ENCODE measurements around the gene MAP3K15. TPM values are rescaled to one million over a fixed set of nuclear protein-coding genes. Genes with fewer than 3 reads are reported as not detected.

The MAP3K15 gene
- total RNA-seq, 1 experiment from 2014 or later, result 1.3 TPM

DNA sequence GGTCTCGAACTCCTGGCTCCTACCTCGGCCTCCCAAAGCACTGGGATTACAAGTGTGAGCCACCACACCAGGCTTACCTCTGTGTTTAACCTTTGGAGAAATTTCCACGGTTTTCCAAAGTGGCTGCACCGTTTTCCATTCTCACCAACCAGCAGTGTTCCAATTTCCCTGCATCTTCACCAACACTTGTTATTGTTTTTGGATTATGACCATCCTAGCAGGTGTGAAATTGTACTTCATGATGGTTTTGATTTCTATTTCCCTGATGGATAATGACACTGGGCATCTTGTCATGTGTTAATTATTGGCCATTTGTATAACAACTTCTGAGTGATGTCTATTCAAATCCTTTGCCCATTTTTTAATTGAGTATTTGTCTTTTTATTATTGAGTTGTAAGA, 2.7 kb upstream of the MAP3K15 start:
- H3K79me2 ChIP-seq (ENCODE audit: insufficient read depth, low read length), result no peaks in the 10 kb centered on the region
- no peaks in the 10 kb centered on the region for H3K36me3 ChIP-seq (ENCODE audit: control insufficient read depth in 1 of 2, insufficient read depth in 2 of 2, low read length in 2 of 2)
- no peaks in the 10 kb centered on the region; a peak in 1 of 4 replicates for H3K4me1 ChIP-seq (ENCODE audit: control insufficient read depth in 1 of 2, insufficient read depth in 2 of 2, low read length in 2 of 2)
- intact Hi-C loops (cut with micrococcal nuclease), result loop anchor here (5.0 kb wide), 1 partner anchor 136 kb away; no protein-coding TSS in a partner anchor
- DNase-seq (ENCODE audit: low read depth, low spot score), result no peak
- no peak overlapping the region for H2AFZ ChIP-seq (ENCODE audit: low read depth, low read length, poor library complexity, severe bottlenecking)
- no peak overlapping the region for H3K9ac ChIP-seq (ENCODE audit: low read length)
- no peak for TF ChIP-seq JUND (IDR thresholded peaks at IDR 0.05)
- no peak for TF ChIP-seq POLR2AphosphoS5 (IDR thresholded peaks at IDR 0.05; ENCODE audit: low read depth, low read length)
- no peak for TF ChIP-seq ELF1 (IDR thresholded peaks at IDR 0.05; ENCODE audit: borderline replicate concordance, low read depth)
- no peak for TF ChIP-seq SRF (IDR thresholded peaks at IDR 0.05; ENCODE audit: low read depth)
- TF ChIP-seq, protein P1, sequence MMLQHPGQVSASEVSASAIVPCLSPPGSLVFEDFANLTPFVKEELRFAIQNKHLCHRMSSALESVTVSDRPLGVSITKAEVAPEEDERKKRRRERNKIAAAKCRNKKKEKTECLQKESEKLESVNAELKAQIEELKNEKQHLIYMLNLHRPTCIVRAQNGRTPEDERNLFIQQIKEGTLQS (IDR thresholded peaks at IDR 0.05), result no peak
- TF ChIP-seq SP1 (IDR thresholded peaks at IDR 0.05; ENCODE audit: low read depth), result no peak
- no peak for TF ChIP-seq YY1 (IDR thresholded peaks at IDR 0.05; ENCODE audit: extremely low read depth, insufficient replicate concordance, low read depth, low read length)
- no peak for TF ChIP-seq CBX3 (IDR thresholded peaks at IDR 0.05; ENCODE audit: low read depth)
- TF ChIP-seq EZH2 (IDR thresholded peaks at IDR 0.05), result no peak
- TF ChIP-seq EGR1 (IDR thresholded peaks at IDR 0.05; ENCODE audit: low read depth), result no peak
- TF ChIP-seq POLR2A (IDR thresholded peaks at IDR 0.05; ENCODE audit: borderline replicate concordance, extremely low read depth, insufficient read depth, insufficient read length), result no peak
- no peak for TF ChIP-seq TCF7L2 (IDR thresholded peaks at IDR 0.05; ENCODE audit: borderline replicate concordance, extremely low read depth, insufficient read depth, insufficient read length)
- TF ChIP-seq, protein P2, sequence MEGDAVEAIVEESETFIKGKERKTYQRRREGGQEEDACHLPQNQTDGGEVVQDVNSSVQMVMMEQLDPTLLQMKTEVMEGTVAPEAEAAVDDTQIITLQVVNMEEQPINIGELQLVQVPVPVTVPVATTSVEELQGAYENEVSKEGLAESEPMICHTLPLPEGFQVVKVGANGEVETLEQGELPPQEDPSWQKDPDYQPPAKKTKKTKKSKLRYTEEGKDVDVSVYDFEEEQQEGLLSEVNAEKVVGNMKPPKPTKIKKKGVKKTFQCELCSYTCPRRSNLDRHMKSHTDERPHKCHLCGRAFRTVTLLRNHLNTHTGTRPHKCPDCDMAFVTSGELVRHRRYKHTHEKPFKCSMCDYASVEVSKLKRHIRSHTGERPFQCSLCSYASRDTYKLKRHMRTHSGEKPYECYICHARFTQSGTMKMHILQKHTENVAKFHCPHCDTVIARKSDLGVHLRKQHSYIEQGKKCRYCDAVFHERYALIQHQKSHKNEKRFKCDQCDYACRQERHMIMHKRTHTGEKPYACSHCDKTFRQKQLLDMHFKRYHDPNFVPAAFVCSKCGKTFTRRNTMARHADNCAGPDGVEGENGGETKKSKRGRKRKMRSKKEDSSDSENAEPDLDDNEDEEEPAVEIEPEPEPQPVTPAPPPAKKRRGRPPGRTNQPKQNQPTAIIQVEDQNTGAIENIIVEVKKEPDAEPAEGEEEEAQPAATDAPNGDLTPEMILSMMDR (IDR thresholded peaks at IDR 0.05 in 2 of 3, conservative IDR thresholded peaks at IDR 0.05 in 1 of 3; ENCODE audit: borderline replicate concordance in 1 of 3, insufficient read depth in 1 of 3, low read depth in 2 of 3, low read length in 2 of 3), result no peak
- TF ChIP-seq, protein P3, sequence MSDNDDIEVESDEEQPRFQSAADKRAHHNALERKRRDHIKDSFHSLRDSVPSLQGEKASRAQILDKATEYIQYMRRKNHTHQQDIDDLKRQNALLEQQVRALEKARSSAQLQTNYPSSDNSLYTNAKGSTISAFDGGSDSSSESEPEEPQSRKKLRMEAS (IDR thresholded peaks at IDR 0.05), result no peak
- no peak for TF ChIP-seq EZH2phosphoT487 (IDR thresholded peaks at IDR 0.05; ENCODE audit: borderline replicate concordance)
- TF ChIP-seq SIN3A (IDR thresholded peaks at IDR 0.05; ENCODE audit: low read depth), result no peak
- TF ChIP-seq ZNF274 (IDR thresholded peaks at IDR 0.05; ENCODE audit: low read depth, low read length), result no peak
- TF ChIP-seq CEBPB (IDR thresholded peaks at IDR 0.05; ENCODE audit: low read depth), result no peak
- ChIA-PET RAD21 (ENCODE audit: low non-redundant PET in 1 of 2, low total read pairs in 2 of 2, uncharacterized antibody in 2 of 2, unreplicated experiment in 2 of 2) (no interaction called here), CTCF (no interaction called here), POLR2A (no interaction called here)
- ATAC-seq, result no peak
- no peaks in the 10 kb centered on the region; the same call in 1 of the 2 replicates for H3K27me3 ChIP-seq (ENCODE audit: insufficient read depth, low read length)
- H3K4me2 ChIP-seq (ENCODE audit: low read length), result no peak overlapping the region
- no peak overlapping the region for H3K27ac ChIP-seq (ENCODE audit: low read depth, low read length)
- no peaks in the 10 kb centered on the region for H3K9me3 ChIP-seq (ENCODE audit: control insufficient read depth in 1 of 2, insufficient read depth in 1 of 2, low read depth in 1 of 2, low read length in 2 of 2)
- BruUV-seq (replicated peaks), result no TSS peak
- no peak overlapping the region for H3K4me3 ChIP-seq (replicated peaks in 1 of 2; ENCODE audit: low read depth in 1 of 2, low read length in 2 of 2)
- H3K9me2 ChIP-seq (ENCODE audit: insufficient read depth), result no peaks in the 10 kb centered on the region
- no peaks in the 10 kb centered on the region for H4K20me1 ChIP-seq (ENCODE audit: insufficient read depth)

Data from HCT116 (cell line).